HG02623 (cell line): ENCODE results near the gene PPARD.
"Not testable (repeated sequence)": the region's sequence is repeated elsewhere in the genome, so short reads cannot be mapped to it uniquely, and the experiment has no call there.

ENCODE experiments used
- ATAC-seq: cut with Tn5 transposase; IDR thresholded peaks from one replicate; pipeline ENCODE4 v1.9.1; 2021; ENCODE audit warnings: moderate library complexity; ENCODE audit not compliant: unreplicated experiment

The PPARD gene

DNA sequence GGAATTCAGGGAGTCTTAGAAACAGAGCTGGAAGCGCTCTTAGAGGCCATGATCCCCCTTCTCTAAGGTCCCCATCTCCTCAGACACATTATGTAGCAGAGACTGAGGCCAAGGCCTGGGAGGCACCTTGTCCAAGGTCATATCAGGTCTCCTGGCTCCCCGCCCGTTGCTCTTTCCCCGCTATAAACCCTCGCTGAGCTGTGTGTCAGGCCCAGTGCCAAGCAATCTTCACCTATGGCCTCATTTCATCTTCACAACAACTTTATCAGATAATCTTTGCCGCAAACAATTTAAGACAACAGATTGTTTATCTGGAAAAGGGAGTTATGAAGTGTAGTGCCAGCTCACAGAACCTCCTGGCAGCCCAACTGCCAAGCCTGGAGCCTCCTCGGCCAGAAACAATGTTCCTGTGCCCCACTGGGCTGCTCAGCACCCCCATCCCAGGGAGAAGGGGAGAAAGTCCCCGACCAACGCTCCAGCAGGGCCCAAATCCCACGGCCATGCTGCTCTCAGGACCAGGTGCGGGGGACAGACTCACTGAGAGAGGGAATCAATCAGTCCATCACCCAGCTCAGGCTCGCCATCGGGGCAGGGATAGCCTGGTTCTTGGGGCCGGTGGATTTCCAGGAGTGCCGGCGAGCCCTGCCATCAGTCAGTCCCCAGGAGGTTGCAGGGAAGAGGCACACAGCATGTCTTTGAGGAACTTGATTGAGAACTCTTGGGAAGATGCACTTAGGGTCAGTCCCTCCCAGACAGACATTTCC lies 92.9 kb downstream of the PPARD start:
- ATAC-seq = no peak

DNA sequence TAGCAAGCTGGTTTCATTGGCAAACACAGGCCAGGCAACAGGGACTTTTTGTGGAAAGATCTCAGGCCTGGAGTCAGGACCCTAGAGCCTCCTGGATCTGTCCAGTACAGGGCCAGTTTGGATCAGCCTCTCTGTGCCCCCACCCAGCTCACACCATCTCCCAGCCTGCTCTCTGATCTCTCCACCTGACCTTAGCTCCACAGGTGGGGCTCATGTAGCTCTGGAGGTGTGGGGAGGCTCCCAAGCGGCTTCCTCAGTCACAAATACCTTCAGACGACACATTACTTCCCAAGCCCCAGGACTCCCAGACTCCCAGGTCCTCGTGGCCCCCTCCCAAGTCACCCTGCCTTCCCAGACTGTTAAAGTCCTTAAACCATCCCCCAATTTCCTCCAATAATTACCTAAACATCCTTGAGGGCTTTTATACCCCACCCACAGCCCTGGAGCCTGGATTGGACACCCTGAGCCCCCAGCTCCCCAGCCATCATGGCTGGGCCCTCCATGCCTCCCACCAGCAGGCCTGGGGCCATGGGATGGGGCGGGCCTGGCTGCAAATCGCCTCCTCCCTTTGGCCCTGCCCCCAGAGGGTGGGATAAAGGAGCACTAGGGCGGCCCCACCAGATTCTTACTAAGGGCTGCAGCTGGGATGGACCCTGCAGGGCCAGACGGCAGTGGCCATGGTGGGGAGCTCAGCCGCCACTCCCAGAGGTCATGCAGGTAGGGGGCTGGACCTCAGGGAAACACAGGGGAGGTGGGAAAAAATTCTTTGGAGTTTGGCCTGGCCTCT lies 93.9 kb downstream of the PPARD start:
- ATAC-seq = no peak

DNA sequence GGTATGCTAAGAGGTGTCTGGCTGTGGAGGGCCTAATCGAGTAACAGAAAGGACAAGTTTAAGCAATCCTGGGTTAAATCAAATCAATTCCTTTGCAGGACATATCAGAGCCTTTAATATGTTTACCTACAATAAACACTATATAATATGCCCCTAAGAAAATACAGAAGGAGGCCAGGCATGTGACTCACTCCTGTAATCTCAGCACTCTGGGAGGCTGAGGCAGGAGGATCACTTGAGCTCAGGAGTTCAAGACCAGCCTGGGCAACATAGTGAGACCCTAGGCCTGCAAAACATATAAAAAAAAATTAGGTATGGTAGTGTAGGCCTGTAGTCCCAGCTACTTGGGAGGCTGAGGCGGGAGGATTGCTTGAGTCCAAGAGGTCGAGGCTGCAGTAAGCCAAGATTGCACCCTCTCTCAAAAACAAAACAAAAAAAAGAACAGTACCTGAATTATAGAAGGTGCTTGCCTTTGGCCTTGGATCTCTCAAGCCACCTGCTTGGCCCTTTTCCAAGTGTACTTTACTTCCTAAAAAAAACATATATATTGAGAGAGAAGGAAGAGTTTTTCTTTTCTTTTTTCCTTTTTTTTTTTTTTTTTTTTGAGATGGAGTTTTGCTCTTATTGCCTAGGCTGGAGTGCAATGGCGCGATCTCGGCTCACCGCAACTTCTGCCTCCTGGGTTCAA lies 96.2 kb downstream of the PPARD start:
- not testable (repeated sequence) for ATAC-seq

DNA sequence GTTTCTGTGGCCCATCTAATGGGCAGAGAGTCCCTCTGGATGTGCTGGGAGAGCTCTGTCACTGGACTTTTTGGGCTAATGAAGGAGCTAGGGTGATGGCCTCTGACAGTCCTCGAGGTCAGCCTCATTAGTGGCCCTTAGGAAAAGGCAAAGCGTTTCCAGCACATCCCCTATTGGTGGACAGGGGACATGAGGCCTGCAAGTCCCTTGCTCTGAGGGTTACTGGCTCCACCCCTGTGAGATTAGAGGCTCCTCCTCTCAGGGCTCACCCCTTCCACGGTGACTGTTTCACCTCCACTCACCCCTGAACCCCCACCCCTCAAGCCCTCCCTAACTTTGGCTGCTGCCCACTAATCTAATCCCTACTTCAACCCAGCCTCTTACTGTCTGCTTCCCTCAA lies 97.0 kb downstream of the PPARD start:
- ATAC-seq = no peak

DNA sequence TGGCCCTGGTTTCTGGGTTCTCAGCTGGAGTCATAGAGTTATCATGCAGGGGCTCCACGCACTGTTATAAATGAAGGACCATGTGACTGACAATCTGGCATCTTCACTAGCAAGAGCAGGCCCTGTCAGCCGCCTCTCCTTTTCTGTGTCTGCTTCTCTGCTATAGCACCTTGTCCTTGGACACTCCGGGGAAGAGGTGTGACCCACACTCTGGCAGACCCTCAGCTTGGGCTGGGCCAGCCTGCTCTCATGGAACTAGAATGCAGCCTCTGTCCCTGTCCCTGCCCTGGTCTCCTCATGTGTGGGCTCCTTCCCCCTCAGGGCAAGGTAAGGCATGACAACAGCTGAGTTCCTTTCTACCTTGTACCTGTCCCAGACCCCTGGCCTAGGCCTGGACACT lies 98.8 kb downstream of the PPARD start:
- no peak for ATAC-seq

GRCh38 chr6:35441642-35442041 lies 99.3 kb downstream of the PPARD start:
- ATAC-seq = no peak

DNA sequence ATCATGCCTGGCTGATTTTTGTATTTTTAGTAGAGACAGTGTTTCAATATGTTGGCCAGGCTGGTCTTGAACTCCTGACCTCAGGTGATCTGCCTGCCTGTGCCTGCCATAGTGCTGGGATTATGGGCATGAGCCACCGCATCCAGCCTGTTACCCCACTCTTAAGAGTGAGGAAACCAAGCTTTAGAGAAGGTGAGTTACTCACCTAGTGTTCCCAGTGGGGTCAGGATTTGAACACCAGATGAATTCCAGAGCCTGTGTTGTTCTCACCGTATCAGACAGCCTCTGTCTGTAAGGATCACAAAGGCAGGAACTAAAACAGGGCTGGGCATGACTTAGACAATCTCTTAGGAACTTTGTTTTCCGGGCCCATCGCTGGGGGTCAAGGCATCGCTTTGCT lies 100.3 kb downstream of the PPARD start:
- no peak for ATAC-seq

DNA sequence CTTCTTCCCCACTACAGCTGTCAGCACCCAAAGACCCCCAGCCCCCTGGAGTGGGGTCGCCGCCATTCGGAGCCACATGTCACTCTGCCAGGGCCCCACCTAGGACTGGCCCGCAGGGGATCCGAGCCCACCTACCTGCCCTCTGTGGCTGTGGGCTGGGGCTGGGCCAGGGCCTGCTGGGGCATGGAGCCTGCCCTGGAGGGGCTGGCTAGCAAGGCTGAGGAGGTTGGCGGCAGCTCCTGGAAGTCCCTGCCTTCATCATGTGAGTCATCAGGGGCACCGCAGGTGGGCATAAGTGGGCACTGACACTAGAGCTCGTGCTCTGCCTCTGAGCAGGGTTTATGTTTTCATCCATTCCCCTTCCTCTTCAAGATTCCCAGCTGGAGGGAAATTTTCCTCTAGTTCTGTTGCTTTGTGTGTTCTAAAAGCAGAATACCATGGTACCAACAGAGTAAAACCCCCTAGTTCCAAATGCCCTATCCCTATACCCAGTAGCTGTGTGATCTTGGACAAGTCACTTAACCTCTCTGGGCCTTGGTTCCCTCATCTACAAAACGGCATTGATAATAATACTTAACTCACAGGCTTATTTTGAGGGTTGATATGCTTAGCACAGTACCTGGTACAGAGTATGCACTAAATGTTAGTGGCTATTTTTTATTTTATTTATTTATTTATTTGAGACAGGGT lies 101.1 kb downstream of the PPARD start:
- no peak for ATAC-seq

DNA sequence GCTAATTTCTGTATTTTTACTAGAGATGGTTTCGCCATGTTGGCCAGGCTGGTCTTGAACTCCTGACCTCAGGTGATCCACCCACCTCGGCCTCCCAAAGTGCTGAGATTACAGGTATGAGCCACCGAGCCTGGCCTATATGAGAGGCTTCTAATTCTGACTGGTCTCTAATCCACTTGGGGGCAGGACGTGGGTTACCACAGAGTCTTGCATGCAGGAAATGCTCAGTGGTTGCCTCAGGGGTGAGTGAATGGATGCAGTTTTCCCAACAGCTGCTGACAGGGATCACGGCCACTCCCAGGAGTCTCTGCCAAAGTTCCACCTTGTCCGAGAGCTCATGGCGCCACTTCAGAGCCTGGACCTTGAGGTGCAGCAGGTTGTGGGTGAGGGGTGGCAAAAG lies 103.3 kb downstream of the PPARD start:
- ATAC-seq = no peak

DNA sequence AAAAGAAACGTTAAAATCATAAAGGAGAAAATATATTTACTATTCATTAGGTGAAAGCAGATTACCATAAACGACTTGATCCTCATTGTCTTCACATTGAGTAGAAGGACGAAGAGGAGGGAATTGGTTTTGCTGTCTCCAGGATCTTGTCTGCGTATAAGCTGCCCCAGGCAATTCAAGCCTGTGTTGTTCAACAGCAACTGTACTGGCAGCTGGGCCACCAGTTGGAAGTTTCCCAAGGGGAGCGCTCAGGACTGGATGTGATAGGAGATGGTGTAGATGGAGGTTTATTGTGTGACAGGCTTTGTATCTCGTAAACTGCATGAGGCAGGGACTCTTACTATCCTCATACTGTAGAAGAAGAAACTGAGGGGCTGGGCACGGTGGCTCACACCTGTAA lies 105.8 kb downstream of the PPARD start:
- no peak for ATAC-seq

GRCh38 chr6:35449287-35449881 lies 107.0 kb downstream of the PPARD start:
- no peak for ATAC-seq

GRCh38 chr6:35451354-35452182 lies 109.2 kb downstream of the PPARD start:
- no peak for ATAC-seq

DNA sequence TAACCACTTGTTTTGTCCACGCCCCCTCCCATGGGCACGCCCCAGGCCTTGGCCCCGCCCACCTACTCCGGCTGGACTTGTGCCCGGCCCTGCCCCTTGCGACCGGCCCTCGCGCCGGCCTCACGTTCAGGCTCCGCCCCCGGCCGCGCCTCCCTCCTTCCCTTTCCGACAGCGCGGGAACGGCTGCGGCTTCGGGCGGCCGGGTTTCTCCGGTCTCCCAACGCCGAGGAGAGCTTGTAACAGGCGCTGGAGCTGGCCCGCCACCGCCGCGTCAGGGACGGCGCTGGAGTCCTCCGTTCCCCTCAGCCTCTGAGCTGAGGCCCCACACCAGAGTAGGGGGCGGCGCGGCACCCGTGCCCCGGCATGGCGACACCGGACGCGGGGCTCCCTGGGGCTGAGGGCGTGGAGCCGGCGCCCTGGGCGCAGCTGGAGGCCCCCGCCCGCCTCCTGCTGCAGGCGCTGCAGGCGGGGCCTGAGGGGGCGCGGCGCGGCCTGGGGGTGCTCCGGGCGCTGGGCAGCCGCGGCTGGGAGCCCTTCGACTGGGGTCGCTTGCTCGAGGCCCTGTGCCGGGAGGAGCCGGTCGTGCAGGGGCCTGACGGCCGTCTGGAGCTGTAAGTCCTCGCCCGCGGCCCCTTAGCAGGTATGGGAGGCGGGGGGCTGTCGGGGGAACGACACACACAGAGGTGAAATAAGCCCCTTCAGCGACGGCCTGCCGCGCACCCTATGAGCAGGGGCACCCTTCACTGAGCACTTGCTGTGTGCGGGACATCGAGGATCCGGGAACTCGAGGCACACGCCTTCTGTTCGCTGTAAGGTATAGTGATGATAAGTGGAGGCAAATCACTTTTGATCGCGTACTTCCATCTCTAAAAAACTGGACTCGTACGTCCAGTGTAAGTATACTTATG lies 110.1 kb downstream of the PPARD start, which contains the start of gene FANCE:
FANCE (plus strand) TSS at position 156 of the 908 bp plus-strand sequence; CDS start at position 364, 208 bp downstream.
- peak; percentile 94 for ATAC-seq

DNA sequence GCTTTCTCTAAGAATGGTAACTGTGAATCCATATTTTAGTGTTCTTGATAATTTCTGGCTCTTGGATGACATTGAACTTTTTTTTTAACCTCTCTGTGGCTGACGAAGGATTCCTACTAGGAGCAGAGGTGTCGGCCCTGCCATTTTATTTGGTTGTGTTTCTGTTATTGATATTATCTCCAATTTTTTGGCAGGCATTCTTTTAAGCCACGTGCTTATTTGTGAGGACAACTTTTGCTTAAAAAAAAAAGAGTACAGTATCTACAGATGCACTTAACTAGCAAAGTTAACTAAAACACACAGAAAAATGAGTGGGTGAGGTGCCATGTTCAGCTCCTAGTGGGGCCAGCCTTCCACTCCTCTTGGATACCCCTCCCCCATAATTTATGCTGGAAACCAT lies 110.9 kb downstream of the PPARD start:
- no peak for ATAC-seq

DNA sequence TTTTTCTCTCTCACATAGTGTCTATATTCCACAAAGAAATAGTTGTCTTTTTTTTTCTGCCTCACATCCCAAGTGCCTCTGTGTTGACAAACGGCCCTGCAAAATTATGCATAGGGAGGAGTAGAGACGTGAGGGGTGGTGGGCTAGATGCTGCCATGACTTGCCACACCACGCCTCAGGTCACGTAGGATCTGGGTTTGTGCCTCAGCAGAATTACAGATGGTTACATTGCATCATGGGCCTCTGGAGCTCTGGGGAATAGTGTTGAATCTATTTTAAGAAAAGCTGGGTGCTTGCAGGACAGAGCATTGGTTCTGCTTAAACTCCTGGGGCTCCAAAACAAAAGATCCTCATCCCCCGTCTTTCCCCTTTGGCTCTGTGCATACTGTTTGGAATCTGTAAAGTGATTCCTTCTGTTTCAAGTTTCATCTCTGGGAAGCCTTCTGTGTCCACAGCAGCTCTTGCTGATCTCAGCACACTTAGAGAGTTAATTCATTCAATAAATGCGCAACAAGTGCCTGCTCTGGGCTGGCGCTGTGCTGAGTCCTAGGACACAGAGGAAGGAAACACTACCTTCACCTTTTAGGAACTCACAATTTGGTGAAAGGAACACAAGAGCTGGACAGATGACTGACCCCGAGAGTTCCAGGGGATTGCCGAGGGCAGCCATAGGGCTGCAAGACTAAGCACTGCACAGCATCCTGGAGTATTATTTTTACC lies 112.2 kb downstream of the PPARD start:
- ATAC-seq = no peak

GRCh38 chr6:35457907-35458306 lies 115.5 kb downstream of the PPARD start:
- no peak for ATAC-seq

GRCh38 chr6:35461270-35461669 lies 118.9 kb downstream of the PPARD start:
- ATAC-seq = no peak

GRCh38 chr6:35463292-35463691 lies 120.9 kb downstream of the PPARD start:
- ATAC-seq = no peak
